OCI-LY1 (cell line): ENCODE results near the gene PGM2L1.

Experiments
- H2AFZ ChIP-seq: fragments of 200-600 bp; sonication (generic), shearing (Covaris generic); 2 replicates; pipeline ENCODE4 v1.6.0; 2014; ENCODE audit warnings: antibody characterized with exemption, mild to moderate bottlenecking, low read length
- H3F3A ChIP-seq: fragments of 200-600 bp; sonication (generic), shearing (Covaris generic); 2 replicates; pipeline ENCODE4 v1.6.0; 2014; ENCODE audit warnings: mild to moderate bottlenecking, antibody characterized with exemption, low read length, moderate library complexity; ENCODE audit not compliant: insufficient read depth
- H3K27ac ChIP-seq: fragments of 200-600 bp; sonication (generic); 2 replicates; pipeline ENCODE4 v1.5.1; 2014; ENCODE audit warnings: low read length, mixed run types, mild to moderate bottlenecking, low read depth; ENCODE audit not compliant: poor library complexity, severe bottlenecking
- H3K27me3 ChIP-seq: fragments of 200-600 bp; sonication (generic); 2 replicates; pipeline ENCODE4 v1.6.0; 2014; ENCODE audit warnings: antibody characterized with exemption, mild to moderate bottlenecking, low read length, moderate library complexity; ENCODE audit not compliant: insufficient read depth
- H3K36me3 ChIP-seq: fragments of 200-600 bp; sonication (generic); 2 replicates; pipeline ENCODE4 v1.6.1; 2014; ENCODE audit warnings: mild to moderate bottlenecking, antibody characterized with exemption, low read length, moderate library complexity, mixed read lengths; ENCODE audit not compliant: insufficient read depth
- H3K4me1 ChIP-seq: fragments of 200-600 bp; sonication (generic); 2 replicates; pipeline ENCODE4 v1.5.1; 2014; ENCODE audit warnings: mild to moderate bottlenecking, low read length, moderate library complexity; ENCODE audit not compliant: insufficient read depth, severe bottlenecking
- H3K4me2 ChIP-seq: fragments of 200-600 bp; sonication (generic), shearing (Covaris generic); 2 replicates; pipeline ENCODE4 v1.6.1; 2014; ENCODE audit warnings: low read length
- H3K4me3 ChIP-seq: fragments of 200-600 bp; sonication (generic); 2 replicates; pipeline ENCODE4 v1.5.1; 2014; ENCODE audit warnings: low read length, low read depth, mild to moderate bottlenecking, mixed read lengths; ENCODE audit not compliant: poor library complexity, severe bottlenecking
- H3K79me2 ChIP-seq: fragments of 200-600 bp; shearing (Covaris generic); 2 replicates; pipeline ENCODE4 v1.6.1; 2016; ENCODE audit warnings: mixed run types, low read length, mixed read lengths; ENCODE audit not compliant: insufficient read depth
- H3K9ac ChIP-seq: fragments of 200-600 bp; sonication (generic), shearing (Covaris generic); 2 replicates; pipeline ENCODE4 v1.6.1; 2014; ENCODE audit warnings: mild to moderate bottlenecking, low read length, mixed read lengths
- H3K9me2 ChIP-seq: fragments of 200-600 bp; sonication (generic), shearing (Covaris generic); 2 replicates; pipeline ENCODE4 v1.6.1; 2014; ENCODE audit warnings: low read depth, mild to moderate bottlenecking, low read length, mixed read lengths
- H3K9me3 ChIP-seq: fragments of 200-600 bp; shearing (Covaris generic); 2 replicates; pipeline ENCODE4 v1.6.1; 2014; ENCODE audit warnings: low read length, mixed read lengths
- H4K20me1 ChIP-seq: fragments of 200-600 bp; sonication (generic), shearing (Covaris generic); 2 replicates; pipeline ENCODE4 v1.6.0; 2016; ENCODE audit warnings: mild to moderate bottlenecking, low read length; ENCODE audit not compliant: insufficient read depth
- CTCF ChIP-seq: fragments of 200-600 bp; sonication (generic), shearing (Covaris generic); IDR thresholded peaks from 2 replicates; pipeline ENCODE4 v1.5.1; 2017; ENCODE audit warnings: mild to moderate bottlenecking, antibody characterized with exemption, low read length, moderate library complexity, mixed read lengths
- EZH2 ChIP-seq: fragments of 200-600 bp; sonication (generic), shearing (Covaris generic); IDR thresholded peaks from 2 replicates; pipeline ENCODE4 v1.8.0; 2017; ENCODE audit warnings: borderline replicate concordance, mixed run types, mild to moderate bottlenecking, antibody characterized with exemption, low read length, moderate library complexity, mixed read lengths

PGM2L1 gene

GRCh38 chr11:74438681-74439080 is 40.4 kb upstream of the PGM2L1 start:
- TF ChIP-seq CTCF (no peak), EZH2 (no peak)
- no peak overlapping the region for H3K27ac ChIP-seq
- no peaks in the 10 kb centered on the region for H3K4me1 ChIP-seq
- no peaks in the 10 kb centered on the region for H3K9me3 ChIP-seq
- H3K4me2 ChIP-seq, result no peak overlapping the region
- no peaks in the 10 kb centered on the region for H3F3A ChIP-seq
- H3K36me3 ChIP-seq, result no peaks in the 10 kb centered on the region
- H2AFZ ChIP-seq, result no peak overlapping the region
- 0 out of 2 replicates have a peak, but pooled peaks cover 4% of the 10 kb centered on the region for H3K27me3 ChIP-seq
- H3K4me3 ChIP-seq, result no peak overlapping the region
- no peaks in the 10 kb centered on the region for H3K9me2 ChIP-seq
- no peak overlapping the region for H3K9ac ChIP-seq
- H4K20me1 ChIP-seq, result no peaks in the 10 kb centered on the region
- H3K79me2 ChIP-seq, result no peaks in the 10 kb centered on the region

- H3K27me3 ChIP-seq, result no peaks in the 10 kb centered on the region
- no peaks in the 10 kb centered on the region for H3K9me2 ChIP-seq
- H3K9ac ChIP-seq, result no peak overlapping the region
- no peaks in the 10 kb centered on the region for H3F3A ChIP-seq
- H4K20me1 ChIP-seq, result no peaks in the 10 kb centered on the region
- no peak overlapping the region for H3K27ac ChIP-seq
- H2AFZ ChIP-seq, result no peak overlapping the region
- TF ChIP-seq CTCF, result no peak
- TF ChIP-seq EZH2, result no peak
- H3K4me1 ChIP-seq, result no peaks in the 10 kb centered on the region
- H3K36me3 ChIP-seq, result no peaks in the 10 kb centered on the region
- H3K79me2 ChIP-seq, result no peaks in the 10 kb centered on the region
- H3K9me3 ChIP-seq, result no peaks in the 10 kb centered on the region
- no peak overlapping the region for H3K4me2 ChIP-seq
- no peak overlapping the region for H3K4me3 ChIP-seq
These were observed 39.3 kb upstream of the PGM2L1 start for GRCh38 chr11:74437441-74438042.

GRCh38 chr11:74434528-74434927 is 36.3 kb upstream of the PGM2L1 start:
- Histone ChIP-seq H3K4me2 (no peak overlapping the region), H2AFZ (no peak overlapping the region), H3F3A (no peaks in the 10 kb centered on the region), H3K4me1 (no peaks in the 10 kb centered on the region), H3K9ac (no peak overlapping the region), H3K27me3 (no peaks in the 10 kb centered on the region), H3K79me2 (no peaks in the 10 kb centered on the region), H3K9me3 (no peaks in the 10 kb centered on the region), H3K36me3 (no peaks in the 10 kb centered on the region), H4K20me1 (no peaks in the 10 kb centered on the region), H3K27ac (no peak overlapping the region), H3K9me2 (no peaks in the 10 kb centered on the region), H3K4me3 (no peak overlapping the region)
- TF ChIP-seq CTCF, result no peak
- no peak for TF ChIP-seq EZH2
